Measurements from ENCODE around the gene ARL14EP. TPM values are rescaled to one million over a fixed set of nuclear protein-coding genes. Genes with fewer than 3 reads are reported as not detected.

ARL14EP gene
- polyA plus RNA-seq, 1 donor from 2014 or later = 44.5 TPM

DNA sequence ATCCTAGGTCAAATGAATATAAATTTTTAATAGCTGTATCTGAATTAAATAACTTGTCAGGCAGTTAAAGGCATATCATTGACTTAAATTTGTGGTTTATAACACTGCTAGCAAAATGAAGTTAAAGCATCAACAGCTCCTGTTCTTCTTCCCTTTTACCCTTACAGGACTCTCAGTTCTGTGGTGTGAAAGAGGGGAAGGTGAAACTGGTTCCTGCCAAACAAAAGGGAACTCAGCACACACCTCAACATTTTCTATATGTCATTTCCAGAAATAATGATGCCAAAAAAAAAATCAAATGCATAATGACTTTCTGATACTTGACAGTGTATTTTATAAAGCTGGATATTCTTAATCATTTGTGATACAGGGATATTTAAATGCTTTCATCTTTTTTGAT lies 21.2 kb downstream of the ARL14EP start:
- Histone ChIP-seq H3K9me2 (ENCODE audit: insufficient read depth, low read length) (no peaks in the 10 kb centered on the region), H3K36me3 (ENCODE audit: insufficient read depth, low read length) (no peaks in the 10 kb centered on the region), H3F3A (ENCODE audit: insufficient read depth, low read length, poor library complexity, severe bottlenecking) (no peaks in the 10 kb centered on the region), H3K4me2 (ENCODE audit: low read length) (no peak overlapping the region), H3K4me3 (ENCODE audit: low read length) (no peak overlapping the region), H3K9ac (ENCODE audit: low read length) (no peak overlapping the region), H3K9me3 (ENCODE audit: low read length) (no peaks in the 10 kb centered on the region), H2AFZ (ENCODE audit: low read depth, low read length) (no peak overlapping the region), H4K20me1 (ENCODE audit: insufficient read depth) (no peaks in the 10 kb centered on the region), H3K27me3 (ENCODE audit: insufficient read depth, low read depth, low read length) (no peaks in the 10 kb centered on the region), H3K27ac (ENCODE audit: low read length) (no peak overlapping the region), H3K79me2 (replicated peaks; ENCODE audit: insufficient read depth, low read length) (no peaks in the 10 kb centered on the region)
- TF ChIP-seq, protein P1, sequence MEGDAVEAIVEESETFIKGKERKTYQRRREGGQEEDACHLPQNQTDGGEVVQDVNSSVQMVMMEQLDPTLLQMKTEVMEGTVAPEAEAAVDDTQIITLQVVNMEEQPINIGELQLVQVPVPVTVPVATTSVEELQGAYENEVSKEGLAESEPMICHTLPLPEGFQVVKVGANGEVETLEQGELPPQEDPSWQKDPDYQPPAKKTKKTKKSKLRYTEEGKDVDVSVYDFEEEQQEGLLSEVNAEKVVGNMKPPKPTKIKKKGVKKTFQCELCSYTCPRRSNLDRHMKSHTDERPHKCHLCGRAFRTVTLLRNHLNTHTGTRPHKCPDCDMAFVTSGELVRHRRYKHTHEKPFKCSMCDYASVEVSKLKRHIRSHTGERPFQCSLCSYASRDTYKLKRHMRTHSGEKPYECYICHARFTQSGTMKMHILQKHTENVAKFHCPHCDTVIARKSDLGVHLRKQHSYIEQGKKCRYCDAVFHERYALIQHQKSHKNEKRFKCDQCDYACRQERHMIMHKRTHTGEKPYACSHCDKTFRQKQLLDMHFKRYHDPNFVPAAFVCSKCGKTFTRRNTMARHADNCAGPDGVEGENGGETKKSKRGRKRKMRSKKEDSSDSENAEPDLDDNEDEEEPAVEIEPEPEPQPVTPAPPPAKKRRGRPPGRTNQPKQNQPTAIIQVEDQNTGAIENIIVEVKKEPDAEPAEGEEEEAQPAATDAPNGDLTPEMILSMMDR (IDR thresholded peaks at IDR 0.05; ENCODE audit: poor library complexity, severe bottlenecking) = no peak
- no peak for TF ChIP-seq TAF1 (IDR thresholded peaks at IDR 0.05; ENCODE audit: low read depth)
- TF ChIP-seq, protein P2, sequence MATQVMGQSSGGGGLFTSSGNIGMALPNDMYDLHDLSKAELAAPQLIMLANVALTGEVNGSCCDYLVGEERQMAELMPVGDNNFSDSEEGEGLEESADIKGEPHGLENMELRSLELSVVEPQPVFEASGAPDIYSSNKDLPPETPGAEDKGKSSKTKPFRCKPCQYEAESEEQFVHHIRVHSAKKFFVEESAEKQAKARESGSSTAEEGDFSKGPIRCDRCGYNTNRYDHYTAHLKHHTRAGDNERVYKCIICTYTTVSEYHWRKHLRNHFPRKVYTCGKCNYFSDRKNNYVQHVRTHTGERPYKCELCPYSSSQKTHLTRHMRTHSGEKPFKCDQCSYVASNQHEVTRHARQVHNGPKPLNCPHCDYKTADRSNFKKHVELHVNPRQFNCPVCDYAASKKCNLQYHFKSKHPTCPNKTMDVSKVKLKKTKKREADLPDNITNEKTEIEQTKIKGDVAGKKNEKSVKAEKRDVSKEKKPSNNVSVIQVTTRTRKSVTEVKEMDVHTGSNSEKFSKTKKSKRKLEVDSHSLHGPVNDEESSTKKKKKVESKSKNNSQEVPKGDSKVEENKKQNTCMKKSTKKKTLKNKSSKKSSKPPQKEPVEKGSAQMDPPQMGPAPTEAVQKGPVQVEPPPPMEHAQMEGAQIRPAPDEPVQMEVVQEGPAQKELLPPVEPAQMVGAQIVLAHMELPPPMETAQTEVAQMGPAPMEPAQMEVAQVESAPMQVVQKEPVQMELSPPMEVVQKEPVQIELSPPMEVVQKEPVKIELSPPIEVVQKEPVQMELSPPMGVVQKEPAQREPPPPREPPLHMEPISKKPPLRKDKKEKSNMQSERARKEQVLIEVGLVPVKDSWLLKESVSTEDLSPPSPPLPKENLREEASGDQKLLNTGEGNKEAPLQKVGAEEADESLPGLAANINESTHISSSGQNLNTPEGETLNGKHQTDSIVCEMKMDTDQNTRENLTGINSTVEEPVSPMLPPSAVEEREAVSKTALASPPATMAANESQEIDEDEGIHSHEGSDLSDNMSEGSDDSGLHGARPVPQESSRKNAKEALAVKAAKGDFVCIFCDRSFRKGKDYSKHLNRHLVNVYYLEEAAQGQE (IDR thresholded peaks at IDR 0.05; ENCODE audit: borderline replicate concordance) = no peak

DNA sequence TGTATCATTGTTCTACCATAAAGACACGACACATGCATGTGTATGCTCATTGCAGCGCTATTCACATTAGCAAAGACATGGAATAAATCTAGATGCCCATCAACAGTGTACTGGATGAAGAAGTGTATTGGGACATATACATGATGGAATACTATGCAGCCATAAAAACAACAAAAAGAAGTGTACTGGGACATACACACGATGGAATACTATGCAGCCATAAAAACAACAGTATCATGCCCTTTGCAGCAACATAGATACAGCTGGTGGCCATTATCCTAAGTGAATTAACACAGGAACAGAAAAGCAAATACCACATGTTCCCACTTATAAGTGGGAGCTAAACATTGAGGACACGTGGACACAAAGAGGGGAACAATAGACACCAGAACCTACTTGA lies 22.7 kb downstream of the ARL14EP start:
- no peak overlapping the region for H3K9ac ChIP-seq (ENCODE audit: low read length)
- no peaks in the 10 kb centered on the region for H3K9me2 ChIP-seq (ENCODE audit: insufficient read depth, low read length)
- no peak overlapping the region for H3K27ac ChIP-seq (ENCODE audit: low read length)
- no peaks in the 10 kb centered on the region for H4K20me1 ChIP-seq (ENCODE audit: insufficient read depth)
- no peaks in the 10 kb centered on the region for H3F3A ChIP-seq (ENCODE audit: insufficient read depth, low read length, poor library complexity, severe bottlenecking)
- no peaks in the 10 kb centered on the region for H3K27me3 ChIP-seq (ENCODE audit: insufficient read depth, low read depth, low read length)
- H3K79me2 ChIP-seq (replicated peaks; ENCODE audit: insufficient read depth, low read length) = no peaks in the 10 kb centered on the region
- H3K36me3 ChIP-seq (ENCODE audit: insufficient read depth, low read length) = no peaks in the 10 kb centered on the region
- TF ChIP-seq SMC3 (conservative IDR thresholded peaks at IDR 0.05; ENCODE audit: poor library complexity) = no peak
- TF ChIP-seq EP300 (conservative IDR thresholded peaks at IDR 0.05; ENCODE audit: poor library complexity, severe bottlenecking) = no peak
- no peak for TF ChIP-seq RAD21 (conservative IDR thresholded peaks at IDR 0.05)
- TF ChIP-seq, protein P1 (IDR thresholded peaks at IDR 0.05; ENCODE audit: poor library complexity, severe bottlenecking) = no peak
- TF ChIP-seq MXI1 (conservative IDR thresholded peaks at IDR 0.05; ENCODE audit: poor library complexity, severe bottlenecking) = no peak
- TF ChIP-seq, protein P2 (IDR thresholded peaks at IDR 0.05; ENCODE audit: borderline replicate concordance) = no peak
- TF ChIP-seq POLR2AphosphoS5 (IDR thresholded peaks at IDR 0.05) = no peak
- TF ChIP-seq TAF1 (IDR thresholded peaks at IDR 0.05; ENCODE audit: low read depth) = no peak
- TF ChIP-seq EZH2 (IDR thresholded peaks at IDR 0.05; ENCODE audit: borderline replicate concordance, insufficient read depth, low read length, poor library complexity, severe bottlenecking) = no peak
- H3K9me3 ChIP-seq (ENCODE audit: low read length) = no peaks in the 10 kb centered on the region
- H2AFZ ChIP-seq (ENCODE audit: low read depth, low read length) = no peak overlapping the region
- H3K4me2 ChIP-seq (ENCODE audit: low read length) = no peak overlapping the region
- no peak overlapping the region for H3K4me3 ChIP-seq (ENCODE audit: low read length)

Data from neural cell (in vitro differentiated cells).